Neuron (in vitro differentiated cells): Measurements from ENCODE around the gene GNL1.

Experiments
- H2AFZ ChIP-seq: one replicate; pipeline ENCODE4 v1.6.1; 2013; ENCODE audit warnings: low read depth, mild to moderate bottlenecking, inconsistent platforms, low read length, moderate library complexity
- H3K27me3 ChIP-seq: one replicate; pipeline ENCODE4 v1.6.1; 2013; ENCODE audit warnings: low read length; ENCODE audit not compliant: insufficient read depth
- H3K36me3 ChIP-seq: one replicate; pipeline ENCODE4 v1.6.1; 2013; ENCODE audit warnings: low read length; ENCODE audit not compliant: insufficient read depth
- H3K4me1 ChIP-seq: one replicate; pipeline ENCODE4 v1.6.1; 2013; ENCODE audit warnings: low read length; ENCODE audit not compliant: insufficient read depth
- H3K4me3 ChIP-seq: 2 replicates; pipeline ENCODE4 v1.5.1; 2013; ENCODE audit warnings: mild to moderate bottlenecking, low read length, moderate library complexity
- H3K9me3 ChIP-seq: one replicate; pipeline ENCODE4 v1.6.1; 2013; ENCODE audit warnings: low read length

The GNL1 gene

DNA sequence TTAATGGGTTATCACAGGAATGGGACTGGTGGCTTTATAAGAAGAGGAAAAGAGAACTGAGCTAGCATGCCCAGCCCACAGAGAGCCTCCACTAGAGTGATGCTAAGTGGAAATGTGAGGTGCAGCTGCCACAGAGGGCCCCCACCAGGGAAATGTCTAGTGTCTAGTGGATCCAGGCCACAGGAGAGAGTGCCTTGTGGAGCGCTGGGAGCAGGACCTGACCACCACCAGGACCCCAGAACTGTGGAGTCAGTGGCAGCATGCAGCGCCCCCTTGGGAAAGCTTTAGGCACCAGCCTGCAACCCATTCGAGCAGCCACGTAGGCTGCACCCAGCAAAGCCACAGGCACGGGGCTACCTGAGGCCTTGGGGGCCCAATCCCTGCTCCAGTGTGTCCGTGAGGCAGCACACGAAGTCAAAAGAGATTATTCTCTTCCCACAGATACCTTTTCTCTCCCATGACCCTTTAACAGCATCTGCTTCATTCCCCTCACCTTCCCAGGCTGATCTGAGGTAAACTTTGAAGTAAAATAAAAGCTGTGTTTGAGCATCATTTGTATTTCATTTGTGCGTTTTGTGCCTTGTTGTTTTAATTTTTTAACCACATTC is 62.5 kb downstream of the GNL1 start:
- Histone ChIP-seq H3K4me1 (peaks cover 6% of the 10 kb centered on the region), H3K9me3 (no peaks in the 10 kb centered on the region), H3K27me3 (no peaks in the 10 kb centered on the region), H3K4me3 (no peak overlapping the region), H3K36me3 (no peaks in the 10 kb centered on the region), H2AFZ (no peak overlapping the region)

DNA sequence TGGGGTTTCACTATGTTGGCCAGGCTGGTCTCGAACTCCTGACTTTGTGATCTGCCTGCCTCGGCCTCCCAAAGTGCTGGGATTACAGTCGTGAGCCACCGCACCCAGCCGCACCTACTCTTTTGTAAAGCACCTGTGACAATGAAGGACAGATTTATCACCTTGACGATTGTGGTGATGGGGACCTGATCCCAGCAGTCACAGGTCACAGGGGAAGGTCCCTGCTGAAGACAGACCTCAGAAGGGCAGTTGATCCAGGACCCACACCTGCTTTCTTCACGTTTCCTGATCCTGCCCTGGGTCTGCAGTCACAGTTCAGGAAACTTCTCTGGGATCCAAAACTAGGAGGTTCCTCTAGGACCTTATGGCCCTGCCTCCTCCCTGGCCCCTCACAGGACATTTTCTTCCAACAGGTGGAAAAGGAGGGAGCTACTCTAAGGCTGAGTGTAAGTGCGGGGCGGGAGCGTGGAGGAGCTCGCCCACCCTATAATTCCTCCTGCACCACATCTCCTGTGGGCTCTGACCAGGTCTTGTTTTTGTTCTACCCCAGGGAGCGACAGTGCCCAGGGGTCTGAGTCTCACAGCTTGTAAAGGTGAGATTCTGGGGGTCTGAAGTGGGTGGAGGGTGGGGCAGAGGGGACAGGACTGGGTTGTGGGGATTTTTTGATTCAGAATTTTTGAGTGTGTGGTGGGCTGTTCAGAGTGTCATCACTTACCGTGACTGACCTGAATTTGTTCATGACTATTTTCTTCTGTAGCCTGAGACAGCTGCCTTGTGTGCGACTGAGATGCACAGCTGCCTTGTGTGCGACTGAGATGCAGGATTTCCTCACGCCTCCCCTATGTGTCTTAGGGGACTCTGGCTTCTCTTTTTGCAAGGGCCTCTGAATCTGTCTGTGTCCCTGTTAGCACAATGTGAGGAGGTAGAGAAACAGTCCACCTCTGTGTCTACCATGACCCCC is 64.0 kb downstream of the GNL1 start:
- no peaks in the 10 kb centered on the region for H3K36me3 ChIP-seq
- H3K4me1 ChIP-seq = peaks cover 6% of the 10 kb centered on the region
- H3K27me3 ChIP-seq = no peaks in the 10 kb centered on the region
- H2AFZ ChIP-seq = no peak overlapping the region
- H3K4me3 ChIP-seq = no peak overlapping the region
- no peaks in the 10 kb centered on the region for H3K9me3 ChIP-seq
